ENCODE measurements around the gene TIGD7. TPM values are rescaled to one million over a fixed set of nuclear protein-coding genes. Genes with fewer than 3 reads are reported as not detected.

The TIGD7 gene
- total and polyA plus RNA-seq, 2 of the 13 experiments (the other 11 are each of a cell fraction or from before 2014, with no cell fraction given) = not detected

DNA sequence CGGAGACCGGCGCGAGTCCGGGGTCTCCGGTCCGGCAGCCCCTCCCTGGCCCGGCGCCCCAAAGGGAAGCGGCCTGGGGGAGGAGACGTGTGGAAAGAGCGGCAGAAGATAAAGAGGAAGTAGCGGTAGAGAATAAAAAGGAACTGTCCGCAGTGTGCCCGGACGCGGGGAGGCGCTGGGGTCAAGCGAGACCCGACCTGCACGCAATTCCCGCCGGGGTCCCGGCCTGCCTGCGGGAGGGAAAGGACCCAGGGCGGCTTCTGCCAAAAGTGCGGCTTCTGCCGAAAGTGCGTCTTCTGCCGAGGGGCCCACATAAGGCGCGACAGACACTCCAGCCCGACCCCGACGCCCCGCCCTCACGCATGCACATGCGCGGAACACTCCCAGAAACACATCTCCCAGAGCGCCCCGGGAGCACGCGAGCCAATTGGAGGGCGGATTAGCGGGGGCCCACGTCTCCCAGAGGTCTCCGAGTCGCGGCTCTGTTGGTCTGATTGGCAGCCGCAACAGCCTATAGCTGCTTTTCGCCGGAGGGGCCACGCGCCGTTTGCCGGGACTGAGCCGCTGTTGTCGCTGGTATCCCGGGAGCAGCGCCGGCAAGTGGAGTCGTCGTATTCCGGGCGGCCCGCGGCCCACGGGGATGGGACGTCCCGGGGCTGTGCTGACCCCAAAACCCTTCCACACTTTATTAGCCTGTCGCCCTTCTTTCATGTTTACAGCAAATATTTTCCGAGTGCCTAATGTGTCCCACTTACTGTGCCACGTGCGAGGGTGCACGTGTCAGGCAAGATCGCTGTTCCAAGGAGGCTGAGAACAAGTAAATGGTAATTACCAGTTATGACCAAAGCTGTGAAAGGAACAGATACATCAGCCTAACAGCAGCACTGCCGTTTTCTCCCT, 40.8 kb downstream of the TIGD7 start (continued):
- TF ChIP-seq ZNF510 (CRISPR knock-in tag; IDR thresholded peaks at IDR 0.05; ENCODE audit: low read depth) (no peak), ZNF496 (CRISPR knock-in tag; IDR thresholded peaks at IDR 0.05; ENCODE audit: insufficient replicate concordance) (no peak), TCF7L2 (IDR thresholded peaks at IDR 0.05; ENCODE audit: low read depth, low read length) (no peak), ESRRA (CRISPR knock-in tag; IDR thresholded peaks at IDR 0.05; ENCODE audit: low read depth) (0 out of 2 replicates have a peak, but pooled peaks have one; percentile 10), RBM22 (optimal IDR thresholded peaks at IDR 0.05; ENCODE audit: low read length) (peak; percentile 53), ETS1 (CRISPR knock-in tag; IDR thresholded peaks at IDR 0.05) (no peak), NFAT5 (CRISPR knock-in tag; IDR thresholded peaks at IDR 0.05) (no peak; the same call in none of the 2 replicates), ZNF782 (CRISPR knock-in tag; IDR thresholded peaks at IDR 0.05; ENCODE audit: borderline replicate concordance) (peak; percentile 63; the same call in 1 of the 2 replicates), ZNF367 (CRISPR knock-in tag; IDR thresholded peaks at IDR 0.05; ENCODE audit: borderline replicate concordance) (no peak)
- TF ChIP-seq, protein P1, sequence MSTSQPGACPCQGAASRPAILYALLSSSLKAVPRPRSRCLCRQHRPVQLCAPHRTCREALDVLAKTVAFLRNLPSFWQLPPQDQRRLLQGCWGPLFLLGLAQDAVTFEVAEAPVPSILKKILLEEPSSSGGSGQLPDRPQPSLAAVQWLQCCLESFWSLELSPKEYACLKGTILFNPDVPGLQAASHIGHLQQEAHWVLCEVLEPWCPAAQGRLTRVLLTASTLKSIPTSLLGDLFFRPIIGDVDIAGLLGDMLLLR (CRISPR knock-in tag; IDR thresholded peaks at IDR 0.05) = no peak; the same call in 1 of the 2 replicates
- TF ChIP-seq, protein P2, sequence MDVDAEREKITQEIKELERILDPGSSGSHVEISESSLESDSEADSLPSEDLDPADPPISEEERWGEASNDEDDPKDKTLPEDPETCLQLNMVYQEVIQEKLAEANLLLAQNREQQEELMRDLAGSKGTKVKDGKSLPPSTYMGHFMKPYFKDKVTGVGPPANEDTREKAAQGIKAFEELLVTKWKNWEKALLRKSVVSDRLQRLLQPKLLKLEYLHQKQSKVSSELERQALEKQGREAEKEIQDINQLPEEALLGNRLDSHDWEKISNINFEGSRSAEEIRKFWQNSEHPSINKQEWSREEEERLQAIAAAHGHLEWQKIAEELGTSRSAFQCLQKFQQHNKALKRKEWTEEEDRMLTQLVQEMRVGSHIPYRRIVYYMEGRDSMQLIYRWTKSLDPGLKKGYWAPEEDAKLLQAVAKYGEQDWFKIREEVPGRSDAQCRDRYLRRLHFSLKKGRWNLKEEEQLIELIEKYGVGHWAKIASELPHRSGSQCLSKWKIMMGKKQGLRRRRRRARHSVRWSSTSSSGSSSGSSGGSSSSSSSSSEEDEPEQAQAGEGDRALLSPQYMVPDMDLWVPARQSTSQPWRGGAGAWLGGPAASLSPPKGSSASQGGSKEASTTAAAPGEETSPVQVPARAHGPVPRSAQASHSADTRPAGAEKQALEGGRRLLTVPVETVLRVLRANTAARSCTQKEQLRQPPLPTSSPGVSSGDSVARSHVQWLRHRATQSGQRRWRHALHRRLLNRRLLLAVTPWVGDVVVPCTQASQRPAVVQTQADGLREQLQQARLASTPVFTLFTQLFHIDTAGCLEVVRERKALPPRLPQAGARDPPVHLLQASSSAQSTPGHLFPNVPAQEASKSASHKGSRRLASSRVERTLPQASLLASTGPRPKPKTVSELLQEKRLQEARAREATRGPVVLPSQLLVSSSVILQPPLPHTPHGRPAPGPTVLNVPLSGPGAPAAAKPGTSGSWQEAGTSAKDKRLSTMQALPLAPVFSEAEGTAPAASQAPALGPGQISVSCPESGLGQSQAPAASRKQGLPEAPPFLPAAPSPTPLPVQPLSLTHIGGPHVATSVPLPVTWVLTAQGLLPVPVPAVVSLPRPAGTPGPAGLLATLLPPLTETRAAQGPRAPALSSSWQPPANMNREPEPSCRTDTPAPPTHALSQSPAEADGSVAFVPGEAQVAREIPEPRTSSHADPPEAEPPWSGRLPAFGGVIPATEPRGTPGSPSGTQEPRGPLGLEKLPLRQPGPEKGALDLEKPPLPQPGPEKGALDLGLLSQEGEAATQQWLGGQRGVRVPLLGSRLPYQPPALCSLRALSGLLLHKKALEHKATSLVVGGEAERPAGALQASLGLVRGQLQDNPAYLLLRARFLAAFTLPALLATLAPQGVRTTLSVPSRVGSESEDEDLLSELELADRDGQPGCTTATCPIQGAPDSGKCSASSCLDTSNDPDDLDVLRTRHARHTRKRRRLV (CRISPR knock-in tag; IDR thresholded peaks at IDR 0.05) = peak; percentile 22; the same call in 1 of the 2 replicates

All from HepG2 (cell line).